ENCODE data around the gene SLC9A9.

DNA sequence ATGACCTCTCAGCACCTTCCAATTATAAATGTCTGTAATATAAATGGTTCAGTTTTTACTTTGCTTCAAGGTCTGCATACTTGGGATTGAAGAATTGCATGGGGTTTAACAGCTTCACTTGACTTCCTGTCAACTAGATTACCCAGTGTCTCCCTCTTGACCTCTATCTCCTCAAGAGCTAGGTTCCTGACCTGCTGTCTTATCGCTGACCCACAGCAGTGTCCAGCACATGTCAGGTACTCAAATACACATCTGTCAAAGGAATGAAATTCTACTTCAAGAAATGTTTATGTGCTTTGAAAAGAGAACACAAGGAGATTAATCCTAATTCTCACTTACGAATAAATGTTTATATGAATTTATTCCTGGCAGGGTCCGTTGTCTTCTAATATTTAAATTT, 284.5 kb downstream of the SLC9A9 start:
- TF ChIP-seq, protein P1, sequence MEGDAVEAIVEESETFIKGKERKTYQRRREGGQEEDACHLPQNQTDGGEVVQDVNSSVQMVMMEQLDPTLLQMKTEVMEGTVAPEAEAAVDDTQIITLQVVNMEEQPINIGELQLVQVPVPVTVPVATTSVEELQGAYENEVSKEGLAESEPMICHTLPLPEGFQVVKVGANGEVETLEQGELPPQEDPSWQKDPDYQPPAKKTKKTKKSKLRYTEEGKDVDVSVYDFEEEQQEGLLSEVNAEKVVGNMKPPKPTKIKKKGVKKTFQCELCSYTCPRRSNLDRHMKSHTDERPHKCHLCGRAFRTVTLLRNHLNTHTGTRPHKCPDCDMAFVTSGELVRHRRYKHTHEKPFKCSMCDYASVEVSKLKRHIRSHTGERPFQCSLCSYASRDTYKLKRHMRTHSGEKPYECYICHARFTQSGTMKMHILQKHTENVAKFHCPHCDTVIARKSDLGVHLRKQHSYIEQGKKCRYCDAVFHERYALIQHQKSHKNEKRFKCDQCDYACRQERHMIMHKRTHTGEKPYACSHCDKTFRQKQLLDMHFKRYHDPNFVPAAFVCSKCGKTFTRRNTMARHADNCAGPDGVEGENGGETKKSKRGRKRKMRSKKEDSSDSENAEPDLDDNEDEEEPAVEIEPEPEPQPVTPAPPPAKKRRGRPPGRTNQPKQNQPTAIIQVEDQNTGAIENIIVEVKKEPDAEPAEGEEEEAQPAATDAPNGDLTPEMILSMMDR (IDR thresholded peaks at IDR 0.05), result no peak
- no peak for TF ChIP-seq POLR2A (IDR thresholded peaks at IDR 0.05)

All from prostate gland (tissue), 2 donors.